GM21381 (cell line): Measurements from ENCODE around the gene TMEM254.
"Not testable (repeated sequence)": the region's sequence is repeated elsewhere in the genome, so short reads cannot be mapped to it uniquely, and the experiment has no call there.

Experiments
- ATAC-seq: cut with Tn5 transposase; IDR thresholded peaks from one replicate; pipeline ENCODE4 v1.9.1; 2021; ENCODE audit warnings: mild to moderate bottlenecking, moderate library complexity; ENCODE audit not compliant: unreplicated experiment

Gene TMEM254

DNA sequence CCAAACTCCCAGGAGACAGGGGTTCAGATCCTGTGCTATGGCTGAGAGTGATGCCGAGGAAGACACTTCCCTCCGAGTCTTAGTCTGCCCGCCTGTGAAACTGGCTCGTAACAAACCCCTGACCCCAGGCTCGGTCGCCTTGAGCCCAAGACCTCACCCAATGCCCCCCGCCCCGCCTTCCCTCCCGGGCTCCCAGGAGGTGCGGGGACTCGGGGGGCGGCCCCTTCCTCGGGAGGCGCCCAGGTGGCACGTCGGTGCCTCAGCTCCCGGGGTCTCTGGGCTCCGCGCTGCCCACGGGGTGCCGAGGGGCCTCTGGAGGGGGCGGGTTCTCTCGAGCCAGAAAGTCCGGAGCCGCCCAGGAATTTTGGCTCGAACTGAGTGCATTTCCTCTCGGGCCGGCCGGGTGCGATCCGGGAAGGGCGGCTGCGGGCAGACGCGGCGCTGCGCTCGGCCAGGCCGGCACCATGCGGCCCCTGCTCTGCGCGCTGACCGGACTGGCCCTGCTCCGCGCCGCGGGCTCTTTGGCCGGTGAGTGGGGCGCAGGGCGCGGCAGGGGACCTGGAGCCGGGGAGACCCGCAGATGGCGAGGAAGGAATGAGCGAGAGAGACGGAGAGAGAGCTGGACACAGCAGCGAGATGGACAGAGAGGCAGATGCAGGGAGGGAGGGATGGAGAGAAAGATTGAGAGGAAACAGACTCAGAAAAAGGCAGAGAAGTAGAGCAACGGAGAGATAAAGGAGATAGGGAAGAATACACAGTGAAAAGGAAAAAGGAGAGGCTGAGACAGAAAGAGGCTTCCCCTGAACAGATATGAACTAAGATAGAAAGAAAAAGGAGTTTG lies 54.1 kb downstream of the TMEM254 start, which contains the start of gene PLAC9:
PLAC9 (plus strand) TSS at position 432 of the 841 bp plus-strand sequence; CDS start at position 465, 33 bp downstream.
- ATAC-seq: no peak

GRCh38 chr10:80133206-80133605 lies 54.7 kb downstream of the TMEM254 start:
- no peak for ATAC-seq

GRCh38 chr10:80133687-80134086 lies 55.2 kb downstream of the TMEM254 start:
- not testable (repeated sequence) for ATAC-seq

DNA sequence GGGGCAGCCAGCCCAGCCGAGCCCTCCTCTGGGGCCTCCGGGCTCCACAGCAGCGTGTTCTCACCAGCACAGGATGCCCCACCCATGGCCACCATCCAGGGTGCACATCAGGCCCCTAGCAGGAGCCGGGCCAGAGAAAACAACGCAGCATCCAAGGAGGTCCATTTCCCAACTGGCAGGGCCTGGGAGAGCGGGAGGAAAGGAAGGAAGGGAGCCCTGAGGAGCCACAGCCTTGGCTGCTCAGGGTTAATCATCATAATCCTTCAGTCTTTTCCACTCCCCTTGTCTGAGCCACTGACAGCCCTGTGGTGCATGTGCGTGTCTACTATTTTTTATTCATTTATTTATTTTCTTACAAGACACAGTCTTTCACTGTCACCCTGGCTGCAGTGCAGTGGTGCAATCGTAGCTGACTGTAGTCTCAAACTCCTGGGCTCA lies 57.7 kb downstream of the TMEM254 start:
- no peak for ATAC-seq

- ATAC-seq: no peak
Measured at GRCh38 chr10:80137031-80137862, 58.8 kb downstream of the TMEM254 start.

GRCh38 chr10:80137920-80138319 lies 59.5 kb downstream of the TMEM254 start:
- ATAC-seq: no peak

GRCh38 chr10:80139265-80139664 lies 60.8 kb downstream of the TMEM254 start:
- no peak for ATAC-seq

DNA sequence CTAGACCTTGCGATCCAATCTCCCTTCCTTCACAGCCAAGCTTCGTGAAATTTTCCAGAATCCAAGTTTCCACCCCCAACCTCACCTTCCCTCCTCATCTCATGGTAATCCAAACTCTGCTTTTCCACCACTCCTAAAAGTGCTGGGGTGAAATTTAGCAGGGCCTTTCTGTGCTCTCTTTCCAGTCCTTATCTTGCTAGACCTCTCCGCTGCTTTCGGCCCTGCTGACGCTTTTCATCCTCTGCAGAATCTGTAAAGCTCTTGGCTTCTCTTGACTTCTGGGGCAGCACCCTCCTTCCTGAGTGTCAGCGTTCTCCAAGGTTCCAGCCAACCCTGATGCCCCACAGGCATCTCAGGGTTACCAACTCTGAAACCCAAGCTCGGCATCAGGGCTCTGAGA lies 61.8 kb downstream of the TMEM254 start:
- no peak for ATAC-seq

DNA sequence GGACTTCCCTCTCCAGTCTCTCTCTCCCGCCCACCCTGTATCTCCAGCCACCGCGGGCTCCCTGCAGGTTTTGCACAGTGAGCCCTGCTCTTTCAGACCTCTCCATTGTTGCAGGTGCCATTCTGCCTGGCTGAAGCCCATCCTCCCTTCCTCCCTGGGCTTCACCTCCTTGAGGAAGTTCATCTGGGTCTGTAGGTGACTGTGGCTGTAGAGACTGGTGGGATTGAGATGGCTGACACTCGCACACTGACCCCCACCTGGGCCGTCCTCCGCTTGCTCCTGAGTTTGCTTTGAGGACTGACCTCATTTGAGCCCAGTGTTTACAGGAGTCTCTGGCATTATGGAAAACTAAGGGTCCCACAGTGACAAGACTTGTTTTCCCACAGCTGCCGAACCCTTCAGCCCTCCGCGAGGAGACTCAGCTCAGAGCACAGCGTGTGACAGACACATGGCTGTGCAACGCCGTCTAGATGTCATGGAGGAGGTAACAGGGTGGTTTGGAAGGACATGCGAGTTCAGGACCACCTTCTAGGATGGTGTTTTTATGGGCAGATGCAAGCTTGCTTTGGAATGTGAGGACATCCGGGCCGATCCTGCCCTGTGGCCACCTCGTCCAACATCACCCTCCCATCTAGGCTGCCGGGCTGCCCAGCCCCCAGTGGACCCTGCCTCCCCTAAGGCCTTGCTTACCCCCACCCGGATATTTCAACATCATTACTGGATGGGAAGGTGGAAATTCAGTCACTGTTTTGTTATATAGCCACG lies 63.4 kb downstream of the TMEM254 start:
- no peak for ATAC-seq
